Cardiac ventricle fibroblast (primary cell): ENCODE data around the gene PASD1. TPM values are rescaled to one million over a fixed set of nuclear protein-coding genes. Genes with fewer than 3 reads are reported as not detected.

Source experiments
- total RNA-seq: library from RNA; depleted of rRNA; stranded (reverse); fragments of >200 nt; gene quantifications from 2 replicates; pipeline ENCODE4 v1.2.3, GENCODE V29; 2015

Gene PASD1, protein sequence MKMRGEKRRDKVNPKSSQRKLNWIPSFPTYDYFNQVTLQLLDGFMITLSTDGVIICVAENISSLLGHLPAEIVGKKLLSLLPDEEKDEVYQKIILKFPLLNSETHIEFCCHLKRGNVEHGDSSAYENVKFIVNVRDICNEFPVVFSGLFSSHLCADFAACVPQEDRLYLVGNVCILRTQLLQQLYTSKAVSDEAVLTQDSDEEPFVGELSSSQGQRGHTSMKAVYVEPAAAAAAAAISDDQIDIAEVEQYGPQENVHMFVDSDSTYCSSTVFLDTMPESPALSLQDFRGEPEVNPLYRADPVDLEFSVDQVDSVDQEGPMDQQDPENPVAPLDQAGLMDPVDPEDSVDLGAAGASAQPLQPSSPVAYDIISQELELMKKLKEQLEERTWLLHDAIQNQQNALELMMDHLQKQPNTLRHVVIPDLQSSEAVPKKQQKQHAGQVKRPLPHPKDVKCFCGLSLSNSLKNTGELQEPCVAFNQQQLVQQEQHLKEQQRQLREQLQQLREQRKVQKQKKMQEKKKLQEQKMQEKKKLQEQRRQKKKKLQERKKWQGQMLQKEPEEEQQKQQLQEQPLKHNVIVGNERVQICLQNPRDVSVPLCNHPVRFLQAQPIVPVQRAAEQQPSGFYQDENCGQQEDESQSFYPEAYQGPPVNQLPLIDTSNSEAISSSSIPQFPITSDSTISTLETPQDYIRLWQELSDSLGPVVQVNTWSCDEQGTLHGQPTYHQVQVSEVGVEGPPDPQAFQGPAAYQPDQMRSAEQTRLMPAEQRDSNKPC
- total RNA-seq = not detected in 2 replicates

DNA sequence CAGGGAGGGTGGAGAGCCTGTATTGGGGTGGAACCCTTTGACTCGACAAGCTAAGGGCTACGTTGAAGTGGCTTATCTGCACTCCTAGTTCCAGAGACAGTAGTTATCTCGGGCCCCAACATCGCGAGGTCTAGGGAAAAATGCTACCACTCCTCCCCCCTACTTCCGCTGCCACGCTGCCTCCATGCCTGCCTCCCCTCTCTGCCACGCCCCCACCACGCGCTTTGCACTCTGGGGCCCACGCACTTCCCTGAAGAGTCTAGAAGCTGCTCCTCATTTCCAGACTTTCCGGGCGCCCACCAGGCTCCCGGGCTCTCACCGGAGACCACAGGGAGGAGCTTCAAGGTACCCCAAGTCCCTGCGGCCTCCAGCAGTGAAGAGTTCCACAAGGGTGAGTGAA, at the start of gene PASD1:
TSS of gene PASD1 (plus strand) at position 227 of the 400 bp plus-strand sequence. CDS start 37,879 bp downstream, outside the sequence.

DNA sequence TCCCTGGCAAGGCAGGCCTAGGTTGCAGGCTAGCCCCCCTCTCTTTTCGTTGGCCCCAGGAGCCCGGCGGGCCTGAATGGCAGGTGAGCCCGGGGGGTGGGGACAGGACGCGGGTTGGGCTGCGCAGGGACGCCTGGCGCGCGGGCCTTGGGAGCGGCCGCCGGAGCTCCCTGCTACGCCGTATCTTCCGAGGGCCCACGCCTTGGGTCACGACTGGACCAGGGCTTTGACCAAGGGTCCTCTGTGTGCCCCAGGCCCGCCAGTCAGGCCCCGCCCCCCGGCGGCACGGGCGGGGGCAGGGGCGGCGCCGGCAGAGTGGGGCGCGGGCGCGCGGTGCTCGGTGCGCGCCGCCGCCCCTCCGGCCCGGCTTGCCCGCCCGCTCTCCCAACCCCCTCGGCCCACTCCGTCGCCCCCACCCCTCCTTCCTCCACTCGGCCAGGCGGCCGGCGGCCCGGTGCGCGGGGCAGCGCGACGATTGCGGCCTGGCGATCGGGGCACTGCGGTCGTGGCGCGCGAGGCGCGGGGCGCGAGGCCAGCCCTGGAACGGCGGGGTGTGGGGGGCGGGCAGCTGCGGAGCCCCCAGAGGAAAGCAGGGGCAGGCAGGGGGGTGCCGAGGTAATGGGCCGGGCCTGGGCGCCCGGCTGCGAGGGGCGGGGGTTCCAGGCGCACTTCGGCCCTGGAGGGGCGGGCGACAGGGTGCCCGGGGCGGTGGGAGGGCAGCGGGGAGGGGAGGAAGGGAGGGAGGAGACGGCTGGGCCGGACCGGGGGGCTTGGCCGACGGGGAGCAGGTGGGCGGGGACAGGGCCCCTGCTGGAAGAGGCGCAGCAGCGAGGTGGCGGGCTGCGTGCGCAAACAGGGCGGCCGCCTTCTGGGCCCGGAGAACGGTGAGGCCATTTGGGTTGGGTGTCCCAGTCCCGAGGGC, 131.4 kb downstream of the PASD1 start, which contains the start of gene PRRG3:
TSS of gene PRRG3 (plus strand) at position 798 of the 922 bp plus-strand sequence. CDS start 3,357 bp downstream, outside the sequence.

DNA sequence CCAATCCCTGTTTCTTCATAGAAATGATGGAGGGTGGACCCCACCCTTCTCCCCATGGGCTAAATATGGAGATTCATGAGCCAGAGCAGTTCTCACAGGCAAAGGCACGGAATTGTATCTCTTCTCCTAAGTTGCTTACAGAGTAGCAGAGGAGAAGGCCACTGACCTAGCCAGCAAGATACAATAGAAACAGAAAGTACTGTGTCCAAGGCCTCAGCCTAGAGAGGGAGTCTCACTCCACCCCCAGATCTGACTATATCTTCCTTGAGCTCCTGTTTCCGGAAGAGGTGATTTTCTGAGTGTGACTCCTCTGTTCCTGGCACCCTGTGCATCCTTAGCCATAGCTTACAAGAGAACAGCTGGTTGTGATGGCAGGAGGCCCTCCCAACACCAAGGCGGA, 152.3 kb downstream of the PASD1 start, which contains the start of gene FATE1:
TSS of gene FATE1 (plus strand) at position 284 of the 400 bp plus-strand sequence. CDS start at position 369, 85 bp downstream.

Other genes starting within 250 kb of the PASD1 start
- gene VMA21, start 166.5 kb upstream of the PASD1 start, total RNA-seq = 15.9 and 20.5 TPM in 2 replicates
- 0.10 TPM in 1 of 2 replicates, not detected in the other for gene PRRG3, start 131.8 kb downstream of the PASD1 start, total RNA-seq
- gene FATE1, start 152.4 kb downstream of the PASD1 start, total RNA-seq = 0.75 and 1.7 TPM in 2 replicates
- not detected in 2 replicates for gene CNGA2, start 171.1 kb downstream of the PASD1 start, total RNA-seq